Omental fat pad (tissue), 4 donors: ENCODE data around the gene PSD2. TPM values are rescaled to one million over a fixed set of nuclear protein-coding genes. Genes with fewer than 3 reads are reported as not detected.

Experiments
- ATAC-seq: fragments of 150-250 bp; one replicate; pipeline ENCODE4 v1.9.1; 2016; ENCODE audit warnings: mild to moderate bottlenecking, moderate library complexity; ENCODE audit not compliant: low FRiP score
- DNase-seq: peaks from one replicate; pipeline ENCODE4 v3.0.0-alpha.2; 2019; ENCODE audit warnings: low spot score
- CTCF ChIP-seq, 3 donors: fragments of 450-650 bp; IDR thresholded peaks; one replicate each; pipeline ENCODE4 v1.5.1; 2016 to 2017; ENCODE audit warnings: antibody characterized with exemption in 3 of 3, mild to moderate bottlenecking in 3 of 3, moderate library complexity in 2 of 3
- total RNA-seq, 4 donors: library from RNA; depleted of rRNA; stranded (reverse); fragments of >200 nt; gene quantifications; one replicate each; pipeline ENCODE4 v1.1.0, GENCODE V29; 2016

The PSD2 gene
- total RNA-seq, 4 donors from 2014 or later: 0.12 to 0.46 (median 0.16) TPM; not detected in 1

DNA sequence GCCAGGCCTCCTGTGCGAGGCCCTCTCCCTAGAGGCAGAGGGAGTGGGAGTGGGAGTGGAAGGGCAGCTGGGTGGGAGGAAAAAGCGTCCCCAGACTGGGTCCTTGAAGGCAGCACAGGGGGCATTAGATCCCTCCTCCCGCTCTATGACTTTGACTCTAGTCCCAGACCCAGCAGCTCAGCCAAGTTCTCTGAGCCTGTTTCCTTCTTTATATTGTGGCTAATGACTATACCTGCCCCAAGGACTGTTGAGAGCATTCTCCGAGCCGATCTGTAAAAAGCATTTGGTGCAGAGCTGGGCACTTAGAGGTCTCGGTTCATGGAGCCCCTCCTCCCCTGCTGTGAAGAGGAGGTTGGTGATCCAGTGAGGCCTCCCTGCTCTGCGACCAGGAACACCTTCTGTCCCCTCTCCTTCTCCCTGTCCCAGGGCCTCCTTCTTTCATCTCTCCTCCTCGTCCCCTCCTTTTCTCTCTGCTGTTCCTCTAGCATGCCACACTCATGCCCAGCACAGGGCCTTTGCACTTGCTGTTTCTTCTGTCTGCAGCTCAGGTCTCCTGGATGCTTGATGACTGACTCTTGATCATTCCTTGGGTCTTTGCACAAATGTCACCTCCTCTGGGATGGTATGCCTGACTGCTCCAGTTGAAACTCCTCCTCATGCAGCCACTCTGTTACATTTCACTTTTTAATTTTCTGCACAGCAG lies 23.4 kb upstream of the PSD2 start:
- TF ChIP-seq CTCF (IDR thresholded peaks at IDR 0.05): no peak
- DNase-seq: no peak
- ATAC-seq: no peak

DNA sequence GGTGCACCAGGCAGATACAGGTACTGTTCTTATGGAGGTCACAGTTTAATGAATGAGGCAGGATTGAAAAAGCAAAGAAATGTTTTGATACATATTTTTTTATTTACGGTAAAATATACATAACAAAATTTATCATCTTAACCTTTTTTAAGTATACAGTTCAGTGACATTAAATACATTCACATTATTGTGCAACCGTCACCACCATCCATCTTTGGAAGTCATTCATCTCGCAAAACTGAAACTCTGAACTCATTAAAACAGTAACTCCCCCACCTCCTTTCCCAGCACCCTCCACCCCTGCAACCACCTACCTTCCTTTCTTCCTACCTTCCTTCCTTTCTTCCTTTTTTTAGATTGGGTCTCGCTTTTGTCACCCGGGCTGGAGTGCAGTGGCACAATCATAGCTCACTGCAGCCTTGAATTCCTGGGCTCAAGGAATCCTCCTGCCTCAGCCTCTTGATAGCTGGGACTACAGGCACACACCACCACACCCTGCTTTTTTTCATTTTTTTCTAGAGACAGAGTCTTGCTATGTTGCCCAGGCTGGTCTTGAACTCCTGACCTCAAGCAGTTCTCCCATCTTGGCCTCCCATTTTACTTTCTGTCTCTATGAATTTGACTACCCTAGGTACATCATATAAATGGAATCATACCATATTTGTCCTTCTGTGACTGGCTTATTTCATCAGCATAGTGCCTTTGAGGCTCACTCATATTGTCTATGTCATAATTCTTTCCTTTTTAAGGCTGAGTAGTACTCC lies 22.5 kb upstream of the PSD2 start:
- ATAC-seq: no peak
- no peak for TF ChIP-seq CTCF (IDR thresholded peaks at IDR 0.05)
- no peak for DNase-seq

- peak in 1 of 3 donors; percentile 35 for TF ChIP-seq CTCF (IDR thresholded peaks at IDR 0.05)
- ATAC-seq (peak; percentile 87), DNase-seq (peak; percentile 88)
Observed at GRCh38 chr5:139774980-139775661, 20.5 kb upstream of the PSD2 start.

DNA sequence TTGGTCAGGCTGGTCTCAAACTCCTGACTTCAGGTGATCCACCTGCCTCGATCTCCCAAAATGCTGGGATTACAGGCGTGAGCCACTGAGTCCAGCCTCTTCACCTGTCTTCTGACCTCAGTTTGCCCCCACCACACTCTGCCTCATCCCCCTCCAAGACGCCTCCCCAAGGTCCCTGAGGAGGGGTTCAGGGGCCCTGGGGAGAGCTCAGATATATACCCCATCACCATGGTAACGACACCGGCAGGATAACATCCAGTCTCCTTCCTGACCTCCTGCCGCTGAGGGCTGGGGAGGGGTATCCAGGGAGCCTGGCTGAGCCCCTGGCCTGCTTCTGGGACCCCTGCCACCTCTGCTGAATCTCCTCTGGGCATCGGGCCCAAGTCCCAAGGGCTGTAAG lies 19.7 kb upstream of the PSD2 start:
- no peak for TF ChIP-seq CTCF (IDR thresholded peaks at IDR 0.05)

DNA sequence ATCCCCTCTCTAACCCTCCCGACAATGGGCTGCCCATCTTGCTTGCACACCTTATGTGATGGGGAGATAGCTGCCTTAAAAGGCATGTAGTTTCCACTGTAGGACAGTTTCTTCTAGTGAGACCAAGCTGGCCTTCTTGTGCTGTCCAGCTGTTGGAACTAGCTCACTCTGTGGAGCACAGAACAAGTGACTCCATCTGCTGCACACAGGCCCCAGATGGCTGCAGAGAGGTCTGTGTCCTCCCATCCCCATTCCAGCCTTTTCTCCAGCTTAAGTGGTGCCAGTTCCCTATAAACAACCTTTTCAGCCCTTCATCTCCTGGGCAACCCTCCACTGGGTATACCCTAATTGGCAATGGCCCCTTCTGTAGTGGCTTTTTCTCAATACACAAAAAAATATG lies 18.7 kb upstream of the PSD2 start:
- no peak for TF ChIP-seq CTCF (IDR thresholded peaks at IDR 0.05)
- DNase-seq (no peak), ATAC-seq (no peak)

More for the DNA sequence above, 19.7 kb upstream of the PSD2 start:
- ATAC-seq (no peak), DNase-seq (no peak)

- ATAC-seq: no peak
- no peak for DNase-seq
- TF ChIP-seq CTCF (IDR thresholded peaks at IDR 0.05): no peak
Observed at GRCh38 chr5:139783436-139783965, 12.1 kb upstream of the PSD2 start.
